Erythroblast (primary cell): ENCODE measurements around the gene ABCA13.

ENCODE experiments used
- GATA1 ChIP-seq: IDR thresholded peaks from 2 replicates; pipeline ENCODE4 v1.6.1; 2011; ENCODE audit warnings: low read depth, mild to moderate bottlenecking, control low read depth, low read length, moderate library complexity
- POLR2A ChIP-seq: IDR thresholded peaks from 2 replicates; pipeline ENCODE4 v1.6.1; 2011; ENCODE audit warnings: mild to moderate bottlenecking, low read length

- TF ChIP-seq POLR2A (no peak), GATA1 (no peak)
Observed at GRCh38 chr7:48411619-48412018, 240.4 kb downstream of the ABCA13 start.
